ENCODE results near the gene RCAN1. TPM values are rescaled to one million over a fixed set of nuclear protein-coding genes. Genes with fewer than 3 reads are reported as not detected.
A peak's percentile ranks its signal among the peaks of the same experiment; 100 is the strongest.

The RCAN1 gene
- total and polyA plus RNA-seq, 2 of the 13 experiments (the other 11 are each of a cell fraction or from before 2014, with no cell fraction given) = 9.4 to 34.1 TPM

DNA sequence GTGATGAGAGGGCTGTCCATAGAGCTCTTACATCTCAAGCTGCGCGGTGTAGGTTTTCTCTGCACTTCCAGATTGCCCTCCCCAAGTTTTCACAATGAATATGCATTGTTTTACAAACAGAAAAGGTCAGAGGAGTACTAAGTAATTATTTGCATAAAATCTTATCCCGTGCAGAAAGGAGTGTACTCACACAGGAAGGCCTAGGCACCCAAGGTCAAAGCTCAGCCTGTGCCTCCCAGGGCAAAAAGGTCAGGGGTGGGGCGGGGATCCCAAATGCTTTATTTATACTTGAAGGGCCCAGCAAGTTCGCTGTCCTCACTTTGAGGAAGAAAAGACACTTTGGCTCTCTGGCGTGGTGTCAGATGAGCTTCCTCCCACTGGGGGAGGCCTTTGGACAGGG is 92.6 kb downstream of the RCAN1 start (continued):
- TF ChIP-seq JUNB (CRISPR knock-in tag; IDR thresholded peaks at IDR 0.05; ENCODE audit: borderline replicate concordance) (no peak), EZH2 (conservative IDR thresholded peaks at IDR 0.05; ENCODE audit: low read depth, low read length) (no peak), MAZ (IDR thresholded peaks at IDR 0.05; ENCODE audit: borderline replicate concordance, low read depth, low read length) (no peak), MAZ (CRISPR knock-in tag; IDR thresholded peaks at IDR 0.05; ENCODE audit: low read depth) (no peak), ZNF12 (CRISPR knock-in tag; IDR thresholded peaks at IDR 0.05) (no peak), TP53 (CRISPR knock-in tag; conservative IDR thresholded peaks at IDR 0.05) (no peak), KLF12 (CRISPR knock-in tag; IDR thresholded peaks at IDR 0.05; ENCODE audit: borderline replicate concordance) (peak; percentile 58; the same call in 1 of the 2 replicates), PHF5A (CRISPR knock-in tag; IDR thresholded peaks at IDR 0.05; ENCODE audit: low read depth, unreplicated experiment) (no peak), MTA3 (CRISPR knock-in tag; IDR thresholded peaks at IDR 0.05) (no peak), ZNF496 (CRISPR knock-in tag; IDR thresholded peaks at IDR 0.05; ENCODE audit: insufficient replicate concordance) (no peak), KMT2B (CRISPR knock-in tag; IDR thresholded peaks at IDR 0.05) (no peak), NR2F1 (CRISPR knock-in tag; IDR thresholded peaks at IDR 0.05) (peak; percentile 95 to 98), PAX8 (CRISPR knock-in tag; IDR thresholded peaks at IDR 0.05; ENCODE audit: borderline replicate concordance) (no peak), REPIN1 (CRISPR knock-in tag; IDR thresholded peaks at IDR 0.05; ENCODE audit: borderline replicate concordance, low read depth) (no peak), TBL1XR1 (IDR thresholded peaks at IDR 0.05; ENCODE audit: borderline replicate concordance, low read length, partially characterized antibody) (no peak), ZNF260 (CRISPR knock-in tag; IDR thresholded peaks at IDR 0.05; ENCODE audit: borderline replicate concordance, low read depth) (no peak), CHD2 (IDR thresholded peaks at IDR 0.05; ENCODE audit: low read depth, low read length) (no peak), PITX1 (CRISPR knock-in tag; IDR thresholded peaks at IDR 0.05) (peak; percentile 73; the same call in 1 of the 2 replicates), BHLHE40 (IDR thresholded peaks at IDR 0.05; ENCODE audit: low read length) (peak; percentile 90), WIZ (CRISPR knock-in tag; IDR thresholded peaks at IDR 0.05) (no peak)
- TF ChIP-seq, protein P1, sequence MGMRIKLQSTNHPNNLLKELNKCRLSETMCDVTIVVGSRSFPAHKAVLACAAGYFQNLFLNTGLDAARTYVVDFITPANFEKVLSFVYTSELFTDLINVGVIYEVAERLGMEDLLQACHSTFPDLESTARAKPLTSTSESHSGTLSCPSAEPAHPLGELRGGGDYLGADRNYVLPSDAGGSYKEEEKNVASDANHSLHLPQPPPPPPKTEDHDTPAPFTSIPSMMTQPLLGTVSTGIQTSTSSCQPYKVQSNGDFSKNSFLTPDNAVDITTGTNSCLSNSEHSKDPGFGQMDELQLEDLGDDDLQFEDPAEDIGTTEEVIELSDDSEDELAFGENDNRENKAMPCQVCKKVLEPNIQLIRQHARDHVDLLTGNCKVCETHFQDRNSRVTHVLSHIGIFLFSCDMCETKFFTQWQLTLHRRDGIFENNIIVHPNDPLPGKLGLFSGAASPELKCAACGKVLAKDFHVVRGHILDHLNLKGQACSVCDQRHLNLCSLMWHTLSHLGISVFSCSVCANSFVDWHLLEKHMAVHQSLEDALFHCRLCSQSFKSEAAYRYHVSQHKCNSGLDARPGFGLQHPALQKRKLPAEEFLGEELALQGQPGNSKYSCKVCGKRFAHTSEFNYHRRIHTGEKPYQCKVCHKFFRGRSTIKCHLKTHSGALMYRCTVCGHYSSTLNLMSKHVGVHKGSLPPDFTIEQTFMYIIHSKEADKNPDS (CRISPR knock-in tag; IDR thresholded peaks at IDR 0.05) = 0 out of 2 replicates have a peak, but pooled peaks have one; percentile 34
- TF ChIP-seq, protein P2, sequence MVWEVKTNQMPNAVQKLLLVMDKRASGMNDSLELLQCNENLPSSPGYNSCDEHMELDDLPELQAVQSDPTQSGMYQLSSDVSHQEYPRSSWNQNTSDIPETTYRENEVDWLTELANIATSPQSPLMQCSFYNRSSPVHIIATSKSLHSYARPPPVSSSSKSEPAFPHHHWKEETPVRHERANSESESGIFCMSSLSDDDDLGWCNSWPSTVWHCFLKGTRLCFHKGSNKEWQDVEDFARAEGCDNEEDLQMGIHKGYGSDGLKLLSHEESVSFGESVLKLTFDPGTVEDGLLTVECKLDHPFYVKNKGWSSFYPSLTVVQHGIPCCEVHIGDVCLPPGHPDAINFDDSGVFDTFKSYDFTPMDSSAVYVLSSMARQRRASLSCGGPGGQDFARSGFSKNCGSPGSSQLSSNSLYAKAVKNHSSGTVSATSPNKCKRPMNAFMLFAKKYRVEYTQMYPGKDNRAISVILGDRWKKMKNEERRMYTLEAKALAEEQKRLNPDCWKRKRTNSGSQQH (CRISPR knock-in tag; IDR thresholded peaks at IDR 0.05; ENCODE audit: low read depth) = no peak
- TF ChIP-seq, protein P3, sequence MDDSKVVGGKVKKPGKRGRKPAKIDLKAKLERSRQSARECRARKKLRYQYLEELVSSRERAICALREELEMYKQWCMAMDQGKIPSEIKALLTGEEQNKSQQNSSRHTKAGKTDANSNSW (CRISPR knock-in tag; IDR thresholded peaks at IDR 0.05; ENCODE audit: borderline replicate concordance) = no peak
- TF ChIP-seq, protein P4, sequence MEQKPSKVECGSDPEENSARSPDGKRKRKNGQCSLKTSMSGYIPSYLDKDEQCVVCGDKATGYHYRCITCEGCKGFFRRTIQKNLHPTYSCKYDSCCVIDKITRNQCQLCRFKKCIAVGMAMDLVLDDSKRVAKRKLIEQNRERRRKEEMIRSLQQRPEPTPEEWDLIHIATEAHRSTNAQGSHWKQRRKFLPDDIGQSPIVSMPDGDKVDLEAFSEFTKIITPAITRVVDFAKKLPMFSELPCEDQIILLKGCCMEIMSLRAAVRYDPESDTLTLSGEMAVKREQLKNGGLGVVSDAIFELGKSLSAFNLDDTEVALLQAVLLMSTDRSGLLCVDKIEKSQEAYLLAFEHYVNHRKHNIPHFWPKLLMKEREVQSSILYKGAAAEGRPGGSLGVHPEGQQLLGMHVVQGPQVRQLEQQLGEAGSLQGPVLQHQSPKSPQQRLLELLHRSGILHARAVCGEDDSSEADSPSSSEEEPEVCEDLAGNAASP (CRISPR knock-in tag; IDR thresholded peaks at IDR 0.05; ENCODE audit: borderline replicate concordance) = peak; percentile 87
- TF ChIP-seq, protein P5, sequence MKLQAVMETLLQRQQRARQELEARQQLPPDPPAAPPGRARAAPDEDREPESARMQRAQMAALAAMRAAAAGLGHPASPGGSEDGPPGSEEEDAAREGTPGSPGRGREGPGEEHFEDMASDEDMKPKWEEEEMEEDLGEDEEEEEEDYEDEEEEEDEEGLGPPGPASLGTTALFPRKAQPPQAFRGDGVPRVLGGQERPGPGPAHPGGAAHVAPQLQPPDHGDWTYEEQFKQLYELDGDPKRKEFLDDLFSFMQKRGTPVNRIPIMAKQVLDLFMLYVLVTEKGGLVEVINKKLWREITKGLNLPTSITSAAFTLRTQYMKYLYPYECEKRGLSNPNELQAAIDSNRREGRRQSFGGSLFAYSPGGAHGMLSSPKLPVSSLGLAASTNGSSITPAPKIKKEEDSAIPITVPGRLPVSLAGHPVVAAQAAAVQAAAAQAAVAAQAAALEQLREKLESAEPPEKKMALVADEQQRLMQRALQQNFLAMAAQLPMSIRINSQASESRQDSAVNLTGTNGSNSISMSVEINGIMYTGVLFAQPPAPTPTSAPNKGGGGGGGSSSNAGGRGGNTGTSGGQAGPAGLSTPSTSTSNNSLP (IDR thresholded peaks at IDR 0.05; ENCODE audit: low read depth, low read length) = peak; percentile 18; the same call in 1 of the 2 replicates

Data from HepG2 (cell line).